GM18873 (cell line): ENCODE results near the gene KLHL5.
A peak's percentile ranks its signal among the peaks of the same experiment; 100 is the strongest.

Experiments
- ATAC-seq: cut with Tn5 transposase; IDR thresholded peaks from one replicate; pipeline ENCODE4 v1.9.1; 2021; ENCODE audit warnings: mild to moderate bottlenecking, moderate library complexity, moderate number of reproducible peaks; ENCODE audit not compliant: unreplicated experiment, low FRiP score

KLHL5 gene

GRCh38 chr4:39043058-39043860, 18.8 kb upstream of the KLHL5 start:
- peak; percentile 1 for ATAC-seq

DNA sequence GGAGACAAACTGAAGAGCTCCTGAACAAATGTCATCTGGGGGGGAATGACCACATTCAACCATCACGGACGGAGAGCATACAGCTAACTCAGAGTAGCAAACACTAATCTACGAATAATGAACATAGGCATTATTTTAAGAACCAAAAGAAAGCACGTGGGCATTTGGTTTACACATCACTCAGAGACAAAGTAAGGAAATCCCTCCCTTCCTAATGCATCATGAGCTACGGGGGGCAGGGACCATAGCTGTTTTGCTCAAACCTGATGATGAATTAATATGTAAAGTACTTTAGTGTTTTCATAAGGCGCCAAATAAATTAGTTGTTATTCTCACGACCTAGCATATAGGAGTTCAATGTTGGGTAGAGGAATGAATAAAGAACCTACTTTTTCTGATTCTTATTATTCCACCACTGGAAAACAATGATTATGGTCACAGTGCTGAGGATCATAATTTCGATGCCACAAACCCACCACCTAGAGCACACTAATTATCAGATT, 18.1 kb upstream of the KLHL5 start:
- ATAC-seq = peak; percentile 20

DNA sequence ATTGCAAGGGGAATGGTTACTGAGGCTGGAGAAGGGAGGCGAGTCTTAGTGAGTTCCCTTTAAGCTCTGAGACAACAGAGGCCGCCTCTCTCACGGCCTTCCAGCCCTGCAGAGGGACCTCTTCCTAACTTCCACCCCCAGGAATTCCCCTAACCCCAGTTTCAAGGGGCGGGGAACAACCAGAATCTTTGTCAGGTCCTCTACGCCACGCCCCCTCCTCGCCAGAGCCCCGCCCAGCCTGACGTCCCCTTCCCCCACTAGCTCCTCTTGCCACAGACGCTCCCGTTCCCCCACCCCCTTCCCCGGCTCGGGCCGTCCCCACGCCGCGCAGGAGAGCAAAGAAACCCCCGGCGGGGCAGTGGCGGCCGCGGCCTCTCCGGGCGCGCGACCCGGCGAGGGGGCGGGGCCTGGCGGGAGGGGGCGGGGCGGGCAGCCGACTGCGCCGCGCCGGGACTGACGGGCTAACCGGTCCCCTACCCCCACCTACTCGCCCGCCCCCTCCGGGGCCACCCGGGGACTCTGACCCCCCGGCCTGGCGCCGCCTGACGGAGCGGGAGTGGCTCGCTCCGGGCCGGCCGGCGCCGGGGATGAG, 17.6 kb upstream of the KLHL5 start:
- peak; percentile 51 for ATAC-seq

GRCh38 chr4:39044956-39045826, 16.8 kb upstream of the KLHL5 start:
- ATAC-seq = peak; percentile 7

- no peak for ATAC-seq
These were observed 16.2 kb upstream of the KLHL5 start for GRCh38 chr4:39045827-39046221.

- ATAC-seq = no peak
These were observed 15.8 kb upstream of the KLHL5 start for GRCh38 chr4:39046249-39046648.

- no peak for ATAC-seq
These were observed 14.4 kb upstream of the KLHL5 start for GRCh38 chr4:39047681-39048080.

GRCh38 chr4:39048311-39048710, 13.7 kb upstream of the KLHL5 start:
- no peak for ATAC-seq

DNA sequence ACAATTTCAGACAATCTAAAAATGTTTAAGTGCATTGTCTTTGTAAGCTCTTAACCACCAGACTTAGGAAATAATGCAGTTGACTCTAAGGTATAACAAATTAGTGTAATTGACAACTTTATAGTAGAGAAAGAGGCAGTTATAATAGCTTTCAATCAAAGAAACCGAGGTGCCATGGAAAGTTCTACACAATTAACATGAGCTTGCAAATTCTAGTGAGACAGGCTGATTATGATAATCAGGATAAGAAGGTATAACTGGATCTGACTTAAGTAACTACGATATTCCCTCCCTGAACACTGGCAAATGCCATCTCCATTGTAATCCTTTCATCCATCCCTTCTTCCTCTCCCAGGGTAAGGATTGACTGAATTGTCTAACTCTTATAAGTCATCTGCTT, 11.4 kb upstream of the KLHL5 start:
- ATAC-seq = no peak

GRCh38 chr4:39051492-39051891, 10.5 kb upstream of the KLHL5 start:
- ATAC-seq = no peak

- no peak for ATAC-seq
These were observed 8.0 kb upstream of the KLHL5 start for GRCh38 chr4:39053983-39054382.

GRCh38 chr4:39054497-39054896, 7.5 kb upstream of the KLHL5 start:
- no peak for ATAC-seq

DNA sequence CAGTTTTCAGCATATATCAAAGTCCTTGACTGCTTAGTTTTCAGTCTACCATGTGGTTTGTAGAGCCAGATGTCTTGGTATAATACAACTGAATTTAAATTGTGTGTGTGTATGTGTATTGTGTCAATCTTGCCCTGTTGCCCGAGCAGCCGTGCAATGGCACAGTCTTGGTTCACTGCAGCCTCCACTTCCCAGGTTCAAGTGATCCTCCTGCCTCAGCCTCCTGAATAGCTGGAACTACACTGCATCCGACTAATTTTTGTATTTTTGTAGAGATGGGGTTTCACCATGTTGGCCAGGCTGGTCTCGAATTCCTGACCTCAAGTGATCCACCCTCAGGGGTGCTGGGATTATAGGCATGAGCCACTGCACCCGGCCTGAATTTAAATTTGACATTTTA, 6.0 kb upstream of the KLHL5 start:
- ATAC-seq = no peak

DNA sequence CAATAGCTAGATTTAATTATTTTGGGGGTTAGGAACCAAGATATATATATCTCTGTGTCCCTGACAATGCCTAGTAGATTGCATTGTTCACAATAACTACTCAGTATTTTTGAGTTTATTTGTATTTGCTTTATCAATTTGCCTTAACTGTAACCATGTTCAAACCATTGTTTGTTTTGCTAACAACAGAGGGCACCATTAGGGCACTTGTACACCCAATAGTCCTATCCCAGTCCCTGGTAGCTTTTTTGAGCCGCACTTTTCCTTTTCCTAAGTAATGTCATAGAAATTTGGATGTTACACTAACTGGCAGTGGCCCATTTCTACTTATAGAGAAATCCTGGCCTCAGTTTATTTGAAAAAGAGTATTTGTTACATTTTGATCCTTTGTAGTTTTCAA, 575 bp upstream of the KLHL5 start:
- ATAC-seq = no peak

DNA sequence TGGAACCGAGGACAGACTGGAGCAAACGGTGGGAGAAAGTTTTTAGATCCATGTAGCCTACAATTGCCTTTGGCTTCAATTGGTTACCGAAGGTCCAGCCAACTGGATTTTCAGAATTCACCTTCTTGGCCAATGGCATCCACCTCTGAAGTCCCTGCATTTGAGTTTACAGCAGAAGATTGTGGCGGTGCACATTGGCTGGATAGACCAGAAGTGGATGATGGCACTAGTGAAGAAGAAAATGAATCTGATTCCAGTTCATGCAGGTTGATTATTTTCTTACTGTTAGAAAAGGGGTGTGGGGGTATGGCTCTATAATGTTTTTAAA, 702 bp downstream of the KLHL5 start:
- no peak for ATAC-seq

GRCh38 chr4:39063430-39063829, 1.4 kb downstream of the KLHL5 start:
- no peak for ATAC-seq

DNA sequence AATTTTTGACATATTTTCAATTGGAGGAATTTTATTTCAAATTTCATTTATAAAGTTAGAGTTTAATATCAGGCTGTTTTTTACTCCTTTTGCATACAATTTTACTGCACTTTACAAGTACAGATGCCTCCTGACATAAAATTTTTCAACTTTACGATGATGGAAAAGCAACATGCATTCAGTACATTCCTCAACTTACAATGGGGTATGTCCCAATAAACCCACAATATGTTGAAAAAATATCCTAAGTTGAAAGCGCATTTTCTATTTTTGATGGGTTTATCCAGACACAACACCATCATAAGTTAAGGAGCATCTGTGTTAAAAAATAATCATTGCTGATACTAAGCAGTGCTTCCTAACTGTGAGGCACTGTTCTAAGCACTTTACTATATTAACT, 4.3 kb downstream of the KLHL5 start:
- no peak for ATAC-seq

- no peak for ATAC-seq
These were observed 5.0 kb downstream of the KLHL5 start for GRCh38 chr4:39067031-39067430.

GRCh38 chr4:39067451-39067850, 5.4 kb downstream of the KLHL5 start:
- ATAC-seq = no peak

DNA sequence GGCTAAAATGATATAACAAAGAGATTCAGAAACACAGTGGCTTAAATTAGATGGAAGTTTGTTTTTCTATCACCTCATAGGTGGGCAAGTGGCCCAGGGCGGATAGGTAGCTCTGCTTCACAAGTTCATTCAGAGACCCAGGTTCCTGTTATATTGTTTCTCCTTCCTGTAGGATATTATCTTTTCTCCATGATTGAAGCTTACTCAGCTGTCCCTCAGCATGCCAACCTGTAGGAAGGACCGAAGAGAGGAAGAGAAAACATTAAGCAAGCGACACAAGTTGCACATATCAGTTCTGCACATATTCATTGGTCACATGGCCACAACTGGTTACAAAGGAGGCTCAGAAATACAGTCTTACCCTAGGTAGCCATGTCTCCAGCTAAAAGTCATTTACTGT, 6.9 kb downstream of the KLHL5 start:
- ATAC-seq = no peak

DNA sequence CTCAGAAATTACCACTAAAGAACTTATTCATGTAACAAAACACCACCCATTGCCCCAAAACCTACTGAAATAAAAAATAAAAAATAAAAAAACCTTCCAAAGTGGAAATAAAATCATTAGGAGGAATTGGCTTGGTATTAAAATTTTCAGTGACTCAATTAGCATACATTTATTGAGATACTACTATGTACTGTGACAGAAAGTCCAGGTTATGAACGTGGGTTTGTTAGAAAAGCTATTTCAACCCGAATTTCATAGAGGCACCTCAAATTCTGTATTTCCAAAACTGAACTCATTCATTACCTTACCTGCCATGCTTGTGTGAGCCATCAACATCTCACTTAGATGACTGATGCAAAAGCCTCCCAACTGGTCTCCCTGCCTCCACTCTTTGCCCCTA, 16.8 kb downstream of the KLHL5 start:
- ATAC-seq = no peak
